ENCODE data around the gene TEAD1.

The TEAD1 gene

GRCh38 chr11:12817681-12818332, 143.6 kb downstream of the TEAD1 start:
- no peak for DNase-seq

- no peak for DNase-seq
These were observed 144.3 kb downstream of the TEAD1 start for GRCh38 chr11:12818333-12819015.

- DNase-seq = no peak
These were observed 148.3 kb downstream of the TEAD1 start for GRCh38 chr11:12822392-12823022.

- no peak for DNase-seq
These were observed 150.2 kb downstream of the TEAD1 start for GRCh38 chr11:12824281-12825041.

- no peak for DNase-seq
These were observed 152.2 kb downstream of the TEAD1 start for GRCh38 chr11:12826441-12826840.

GRCh38 chr11:12827369-12827768, 153.1 kb downstream of the TEAD1 start:
- DNase-seq = no peak

GRCh38 chr11:12827929-12828812, 153.9 kb downstream of the TEAD1 start:
- DNase-seq = no peak

- no peak for DNase-seq
These were observed 154.9 kb downstream of the TEAD1 start for GRCh38 chr11:12829131-12829530.

- DNase-seq = no peak
These were observed 155.5 kb downstream of the TEAD1 start for GRCh38 chr11:12829540-12830314.

GRCh38 chr11:12831471-12832202, 157.4 kb downstream of the TEAD1 start:
- DNase-seq = no peak

- no peak for DNase-seq
These were observed 158.4 kb downstream of the TEAD1 start for GRCh38 chr11:12832480-12833224.

- DNase-seq = no peak
These were observed 159.9 kb downstream of the TEAD1 start for GRCh38 chr11:12834166-12834565.

- no peak for DNase-seq
These were observed 160.4 kb downstream of the TEAD1 start for GRCh38 chr11:12834630-12835029.

- DNase-seq = no peak
These were observed 161.1 kb downstream of the TEAD1 start for GRCh38 chr11:12835286-12835685.

- no peak for DNase-seq
These were observed 164.4 kb downstream of the TEAD1 start for GRCh38 chr11:12838463-12839123.

- DNase-seq = no peak
These were observed 166.8 kb downstream of the TEAD1 start for GRCh38 chr11:12840871-12841660.

GRCh38 chr11:12841946-12842630, 167.9 kb downstream of the TEAD1 start:
- no peak for DNase-seq

Measured in stimulated activated CD4-positive, alpha-beta T cell treated with anti-CD3 and anti-CD28 coated beads, Interleukin-4, amount 100 ng/mL, for 24 hours (primary cell).